NCI-H69 (cell line): ENCODE measurements around the gene MYO5B.
"Not testable (repeated sequence)": the region's sequence is repeated elsewhere in the genome, so short reads cannot be mapped to it uniquely, and the experiment has no call there.

Experiments used
- DNase-seq: peaks from one replicate; lab custom pipeline; 2025; lab: John Stamatoyannopoulos, UW

The MYO5B gene

GRCh38 chr18:50194631-50195532 is at the start of gene MYO5B:
Gene MYO5B, minus strand, starts transcription at chr18:50195147. Its CDS starts 354 bp downstream, at chr18:50194793.
- DNase-seq = peak; percentile 98

DNA sequence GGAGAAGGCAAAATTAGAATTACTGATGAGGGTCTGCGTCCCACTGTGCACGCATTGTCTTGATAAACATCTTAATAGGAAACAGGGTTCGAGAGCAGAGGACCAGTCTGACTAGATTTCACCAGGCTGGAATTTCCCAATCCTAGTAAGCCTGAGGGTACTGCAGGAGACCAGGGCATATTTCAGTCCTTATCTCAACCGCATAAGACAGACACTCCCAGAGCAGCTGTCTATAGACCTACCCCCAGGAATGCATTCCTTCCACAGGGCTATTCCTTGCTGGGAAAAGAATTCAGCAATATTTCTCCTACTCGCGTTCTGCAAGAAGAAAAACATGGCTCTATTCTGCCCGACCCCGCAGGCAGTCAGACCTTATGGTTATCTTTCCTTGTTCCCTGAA is 46.8 kb upstream of the MYO5B start:
- not testable (repeated sequence) for DNase-seq

- DNase-seq = peak; percentile 50
Observed at GRCh38 chr18:50240080-50240563, 45.2 kb upstream of the MYO5B start.

DNA sequence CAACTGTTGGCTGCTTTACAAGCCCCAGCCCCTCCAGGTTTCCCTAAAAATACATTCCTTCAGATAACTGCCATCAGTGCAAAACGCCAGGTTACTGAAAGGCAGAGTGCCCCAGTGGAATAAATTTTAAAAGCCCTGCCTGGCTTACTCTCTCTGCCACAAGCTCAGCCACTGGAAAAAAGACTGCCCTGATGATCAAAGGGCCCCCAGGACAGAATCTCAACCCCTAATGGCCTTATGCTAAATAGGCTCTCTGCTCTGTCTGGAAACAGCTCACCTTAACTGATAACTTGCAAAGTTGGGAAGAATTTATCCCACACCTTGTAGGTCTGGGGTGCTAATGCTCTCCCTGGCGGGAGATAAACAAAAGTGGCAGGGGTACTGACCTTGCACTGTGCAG is 37.5 kb upstream of the MYO5B start:
- DNase-seq = no peak

DNA sequence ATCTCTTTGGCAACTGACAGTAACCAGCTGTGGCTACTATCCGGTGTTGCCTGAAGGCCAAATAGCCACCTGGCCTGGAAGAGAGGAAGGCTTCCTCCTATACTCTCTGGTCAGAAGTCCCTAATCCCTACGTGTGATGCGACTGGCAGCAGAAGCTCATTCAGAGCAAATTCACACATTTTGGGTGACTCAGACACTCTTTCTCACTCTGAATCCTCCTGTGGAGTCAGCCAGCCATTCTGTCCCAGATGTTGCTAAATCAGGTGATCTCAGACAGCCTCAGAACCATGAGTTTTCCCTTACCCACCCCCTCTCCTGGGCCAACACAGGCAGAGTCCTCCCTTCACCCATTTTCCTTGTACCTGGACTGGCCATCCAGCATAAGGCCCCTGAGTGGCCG is 36.7 kb upstream of the MYO5B start:
- DNase-seq = peak; percentile 70

GRCh38 chr18:50220249-50220648 is 25.3 kb upstream of the MYO5B start:
- DNase-seq = not testable (repeated sequence)

DNA sequence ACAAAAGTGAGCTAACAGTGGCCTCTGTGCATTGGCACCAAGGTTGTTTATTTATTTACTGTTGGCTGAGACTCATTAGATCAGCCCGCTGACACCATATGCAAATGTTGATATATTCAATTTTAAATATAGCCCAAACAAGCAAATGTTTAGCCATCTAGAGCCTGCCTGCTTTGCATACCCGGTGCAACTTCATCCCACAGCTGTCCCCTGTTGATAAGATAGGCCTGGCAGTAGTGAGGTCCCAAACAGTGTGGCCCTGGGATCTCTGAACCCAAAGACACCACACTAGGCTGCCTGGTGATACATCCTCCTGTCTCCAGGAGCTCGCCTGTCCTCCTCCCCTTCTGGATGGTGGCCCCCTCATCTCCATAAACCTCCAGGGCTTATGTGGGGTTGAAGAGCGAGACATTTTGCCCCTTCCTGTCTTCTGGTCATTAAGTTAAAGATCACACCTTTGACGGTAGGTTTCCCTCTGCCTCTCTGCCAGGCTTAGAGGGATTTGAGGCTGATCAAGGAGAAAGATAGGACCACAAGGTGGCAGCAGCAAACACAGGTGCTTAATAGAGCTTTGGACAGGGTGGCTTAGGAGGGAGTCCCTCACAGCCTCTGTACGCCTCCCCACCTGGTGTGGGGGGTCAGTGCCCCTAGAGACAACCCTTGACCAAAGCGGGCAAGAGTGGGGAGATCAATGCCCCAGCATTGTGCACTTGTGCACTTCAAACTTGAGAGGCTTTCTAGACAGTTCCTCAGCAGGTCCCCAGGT is 23.7 kb upstream of the MYO5B start:
- DNase-seq = peak; percentile 61

DNA sequence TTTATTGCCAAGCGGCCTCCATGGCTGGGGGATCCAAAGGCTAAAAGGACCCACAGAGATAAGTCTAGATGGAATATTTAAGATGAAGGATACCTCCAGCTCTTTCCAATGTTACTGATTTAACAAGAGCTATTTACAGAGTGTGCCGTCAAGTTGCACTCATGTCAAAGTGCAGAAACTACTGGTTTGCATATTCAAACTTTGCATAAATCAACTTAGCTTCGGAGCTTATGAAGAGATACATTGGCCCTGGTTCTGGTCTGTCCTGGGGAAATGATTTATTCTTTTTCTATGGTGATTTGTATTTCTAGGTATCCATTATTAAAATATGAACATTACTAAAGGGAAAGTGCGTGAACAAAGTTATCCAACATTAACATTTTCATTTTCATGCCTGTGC is 14.4 kb upstream of the MYO5B start:
- no peak for DNase-seq

DNA sequence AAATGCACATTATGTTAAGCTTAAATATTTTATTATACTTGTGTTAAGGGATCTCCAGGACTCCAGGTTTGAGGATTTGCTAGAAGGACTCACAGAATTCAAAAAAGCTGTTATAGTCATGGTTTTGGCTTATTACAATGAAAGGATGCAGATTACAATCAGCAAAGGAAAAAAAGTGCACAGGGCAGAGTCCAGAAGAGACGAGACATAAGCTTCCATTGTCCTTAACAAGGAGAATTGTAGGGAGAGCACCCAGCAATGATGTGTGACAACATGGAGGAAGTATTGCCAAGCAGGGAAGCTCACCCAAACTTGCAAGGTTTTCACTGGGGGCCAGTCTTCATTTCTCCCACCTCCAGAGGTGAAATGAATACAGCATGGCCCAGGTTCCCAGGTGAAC is 12.8 kb upstream of the MYO5B start:
- DNase-seq = no peak

- DNase-seq = peak; percentile 96
Observed at GRCh38 chr18:50203801-50204604, 9.1 kb upstream of the MYO5B start.

DNA sequence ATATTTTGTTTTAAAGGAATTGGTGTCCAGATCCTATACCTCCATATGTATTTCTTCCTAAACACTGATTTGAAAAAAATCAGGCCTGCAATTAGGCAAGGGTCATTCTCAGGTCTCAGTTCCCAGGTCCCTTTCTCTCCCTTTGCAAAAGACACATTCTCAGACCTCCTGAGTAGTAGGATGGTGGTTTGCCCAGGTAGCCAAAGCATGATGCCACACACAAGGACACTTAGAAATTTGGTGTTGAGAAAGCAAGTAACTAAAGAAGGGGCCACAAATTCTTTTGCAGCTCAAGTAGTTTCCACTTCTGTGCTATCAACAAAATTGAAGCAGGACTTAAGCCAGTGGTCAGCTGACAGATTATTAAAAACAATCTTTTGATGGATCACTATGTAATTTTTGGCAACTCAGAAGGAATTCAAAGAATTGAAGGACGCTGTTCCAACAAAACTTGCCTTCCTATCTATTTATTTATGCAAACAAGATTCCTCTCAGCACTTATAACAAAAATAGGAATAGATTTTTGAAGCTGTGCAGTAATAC is 6.6 kb upstream of the MYO5B start:
- no peak for DNase-seq

- DNase-seq = no peak
Observed at GRCh38 chr18:50199921-50200320, 5.0 kb upstream of the MYO5B start.

GRCh38 chr18:50199346-50199855 is 4.5 kb upstream of the MYO5B start:
- no peak for DNase-seq

GRCh38 chr18:50196261-50196660 is 1.3 kb upstream of the MYO5B start:
- DNase-seq = no peak

DNA sequence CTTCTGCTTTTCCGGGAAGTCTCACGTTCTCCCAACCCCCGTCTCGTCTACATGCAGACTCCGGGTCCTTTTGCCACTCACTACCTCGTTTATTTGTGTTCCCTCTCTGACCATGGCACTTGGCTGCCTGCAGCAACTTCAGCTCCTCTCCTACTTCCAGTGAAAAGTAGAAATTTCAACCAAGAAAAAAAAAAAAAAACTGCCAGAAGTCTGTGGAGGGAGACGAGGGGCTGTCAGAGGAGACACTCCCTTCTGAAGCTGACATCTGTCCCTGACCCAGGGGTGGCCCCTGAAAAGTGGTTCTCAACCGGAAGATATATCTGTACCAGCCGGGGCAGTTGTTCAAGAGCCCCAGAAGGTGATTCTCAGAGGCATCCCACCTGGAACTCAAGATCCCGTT is 742 bp upstream of the MYO5B start:
- no peak for DNase-seq

DNA sequence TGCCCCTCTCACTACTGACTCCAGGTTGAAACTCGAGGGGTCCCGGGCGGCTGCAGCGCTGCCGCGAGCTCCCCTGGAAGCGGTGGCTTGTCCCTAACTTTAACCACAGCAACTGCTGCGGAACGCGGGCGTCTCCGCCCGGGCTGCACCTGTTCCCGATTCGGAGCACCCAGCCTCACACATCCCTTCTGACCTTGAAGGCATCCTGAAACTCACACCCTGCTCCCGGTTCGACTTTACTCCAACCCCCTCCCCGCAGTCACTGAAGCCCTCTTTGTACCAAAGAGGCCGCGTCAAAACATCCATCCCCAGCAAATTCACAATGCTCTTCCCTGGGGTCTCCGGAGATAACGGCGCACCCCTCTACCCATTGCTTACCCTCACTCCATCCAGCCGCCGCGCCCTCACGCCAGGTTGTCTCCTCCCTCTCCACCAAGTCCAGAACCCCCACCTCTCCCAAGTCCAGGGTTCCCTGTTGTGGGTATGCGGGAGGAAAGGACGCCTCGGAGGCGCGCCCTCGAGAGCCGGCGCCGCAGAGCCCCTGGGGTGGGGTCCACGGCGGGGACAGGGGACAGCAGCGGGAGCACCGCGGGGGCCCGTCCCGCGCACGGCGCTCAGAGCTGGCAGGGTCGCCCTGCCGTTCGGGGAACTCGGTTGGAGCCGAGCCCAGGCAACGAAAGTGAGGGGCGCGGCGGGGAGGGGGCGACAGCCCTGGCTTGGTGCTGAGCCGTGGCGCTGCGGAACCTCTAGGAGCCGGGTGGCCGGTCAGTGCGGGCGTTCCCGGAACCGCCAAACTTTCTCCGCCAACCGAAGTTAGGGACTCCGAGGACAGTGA is 934 bp downstream of the MYO5B start:
- peak; percentile 83 for DNase-seq

- DNase-seq = peak; percentile 88
Observed at GRCh38 chr18:50192995-50193795, 1.8 kb downstream of the MYO5B start.

- DNase-seq = peak; percentile 54
Observed at GRCh38 chr18:50190926-50191325, 4.0 kb downstream of the MYO5B start.

- peak; percentile 62 for DNase-seq
Observed at GRCh38 chr18:50190236-50190635, 4.7 kb downstream of the MYO5B start.

GRCh38 chr18:50189160-50189559 is 5.8 kb downstream of the MYO5B start:
- DNase-seq = no peak
